GM12872 (cell line): ENCODE data around the gene C20orf173.

ENCODE experiments used
- TF ChIP-seq, protein P1 (sequence below): IDR thresholded peaks from 3 replicates; pipeline ENCODE4 v1.5.1; 2011; ENCODE audit warnings: low read depth, mild to moderate bottlenecking, low read length, moderate library complexity; ENCODE audit not compliant: insufficient read depth

C20orf173 gene

DNA sequence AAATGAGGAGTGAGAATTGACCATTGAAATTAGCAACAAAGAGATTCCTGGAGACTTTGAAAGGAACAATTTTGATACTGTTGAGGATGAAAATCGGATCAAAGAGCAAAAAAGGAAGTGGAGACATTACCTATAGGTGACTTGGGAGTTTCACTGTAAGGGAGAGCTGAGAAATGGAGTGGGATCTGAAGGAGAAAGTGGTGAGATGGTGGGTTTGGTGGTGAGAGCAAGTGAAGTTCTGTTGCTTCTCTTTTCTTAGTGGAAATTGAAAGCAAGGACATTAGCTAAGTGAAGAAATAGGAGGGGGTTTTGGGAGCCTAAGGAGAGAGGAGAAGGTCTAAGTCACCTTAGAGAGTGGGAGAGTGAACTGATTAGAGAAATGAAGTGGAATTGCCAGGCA, 16.7 kb upstream of the C20orf173 start:
- TF ChIP-seq, protein P1, sequence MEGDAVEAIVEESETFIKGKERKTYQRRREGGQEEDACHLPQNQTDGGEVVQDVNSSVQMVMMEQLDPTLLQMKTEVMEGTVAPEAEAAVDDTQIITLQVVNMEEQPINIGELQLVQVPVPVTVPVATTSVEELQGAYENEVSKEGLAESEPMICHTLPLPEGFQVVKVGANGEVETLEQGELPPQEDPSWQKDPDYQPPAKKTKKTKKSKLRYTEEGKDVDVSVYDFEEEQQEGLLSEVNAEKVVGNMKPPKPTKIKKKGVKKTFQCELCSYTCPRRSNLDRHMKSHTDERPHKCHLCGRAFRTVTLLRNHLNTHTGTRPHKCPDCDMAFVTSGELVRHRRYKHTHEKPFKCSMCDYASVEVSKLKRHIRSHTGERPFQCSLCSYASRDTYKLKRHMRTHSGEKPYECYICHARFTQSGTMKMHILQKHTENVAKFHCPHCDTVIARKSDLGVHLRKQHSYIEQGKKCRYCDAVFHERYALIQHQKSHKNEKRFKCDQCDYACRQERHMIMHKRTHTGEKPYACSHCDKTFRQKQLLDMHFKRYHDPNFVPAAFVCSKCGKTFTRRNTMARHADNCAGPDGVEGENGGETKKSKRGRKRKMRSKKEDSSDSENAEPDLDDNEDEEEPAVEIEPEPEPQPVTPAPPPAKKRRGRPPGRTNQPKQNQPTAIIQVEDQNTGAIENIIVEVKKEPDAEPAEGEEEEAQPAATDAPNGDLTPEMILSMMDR: no peak

DNA sequence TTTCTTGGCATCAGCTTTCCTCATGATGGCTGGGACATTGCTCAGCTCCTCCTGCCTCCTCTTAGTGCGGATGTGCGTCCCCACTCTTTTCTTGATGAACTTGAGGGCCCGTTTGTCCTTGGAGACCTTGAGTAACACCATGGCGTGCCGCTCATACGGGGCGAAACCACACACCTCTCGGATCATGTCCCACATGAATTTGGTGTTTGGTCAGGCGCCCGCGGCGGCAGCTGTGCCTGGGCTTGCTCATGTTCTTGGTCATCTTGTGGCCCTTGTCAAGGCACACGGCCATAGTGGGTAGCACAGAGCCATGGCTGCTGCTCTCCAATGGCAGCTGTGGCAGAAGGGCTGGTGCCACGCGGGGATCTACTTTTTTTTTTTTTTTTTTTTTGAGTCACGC, 15.0 kb upstream of the C20orf173 start:
- TF ChIP-seq, protein P1: no peak

DNA sequence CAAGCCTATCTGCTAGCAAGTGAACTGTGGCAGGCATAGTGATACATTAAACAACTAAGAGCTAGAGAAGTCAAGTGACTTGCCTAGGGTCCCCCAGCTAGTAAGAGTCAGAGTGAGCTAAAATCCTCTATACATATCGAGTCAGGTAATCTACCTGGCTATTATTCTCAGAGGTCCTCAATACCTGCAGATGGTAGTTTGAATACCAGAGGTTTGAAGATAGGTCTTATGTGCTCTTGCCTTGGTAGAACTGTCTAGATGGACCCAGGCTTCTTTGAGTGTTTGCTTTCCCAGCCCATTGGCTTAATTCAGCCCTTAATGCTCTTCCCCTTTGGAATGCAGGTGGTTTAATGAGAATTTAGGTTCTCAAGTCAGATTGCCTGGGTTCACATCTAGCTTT, 13.5 kb upstream of the C20orf173 start:
- TF ChIP-seq, protein P1: no peak

DNA sequence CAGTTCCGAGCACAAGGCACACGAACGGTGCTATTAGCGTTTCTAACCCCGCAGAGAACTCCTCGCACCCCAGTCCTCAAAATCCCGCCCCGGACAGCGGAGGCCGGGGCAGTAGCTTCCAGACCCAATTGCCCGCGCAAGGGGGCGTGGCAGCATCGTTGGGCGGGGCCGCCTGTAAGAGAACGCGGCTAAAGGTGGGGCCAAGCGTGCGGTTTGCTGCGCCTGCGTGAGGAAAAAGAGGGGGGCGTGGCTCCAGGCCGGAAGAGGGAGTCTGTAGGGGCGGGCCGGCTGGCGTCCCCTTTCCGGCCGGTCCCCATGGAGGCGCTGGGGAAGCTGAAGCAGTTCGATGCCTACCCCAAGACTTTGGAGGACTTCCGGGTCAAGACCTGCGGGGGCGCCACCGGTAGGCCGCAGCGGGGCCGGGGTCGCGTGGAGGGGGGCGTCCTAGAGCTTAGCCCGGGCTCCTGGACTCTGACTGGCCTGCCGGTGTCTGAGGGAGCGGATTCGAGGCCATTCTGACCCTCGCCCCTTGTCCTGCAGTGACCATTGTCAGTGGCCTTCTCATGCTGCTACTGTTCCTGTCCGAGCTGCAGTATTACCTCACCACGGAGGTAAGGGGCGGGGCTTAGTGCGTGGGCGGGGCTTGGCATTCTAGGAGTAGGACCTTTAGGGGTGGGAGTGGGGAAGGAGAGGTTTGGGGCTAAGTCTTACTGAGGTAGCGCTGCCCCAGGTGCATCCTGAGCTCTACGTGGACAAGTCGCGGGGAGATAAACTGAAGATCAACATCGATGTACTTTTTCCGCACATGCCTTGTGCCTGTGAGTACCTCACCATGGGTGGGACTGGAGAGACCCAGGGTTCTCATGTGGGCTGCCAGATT, 12.6 kb upstream of the C20orf173 start, which contains the start of gene ERGIC3:
ERGIC3 (plus strand) TSS at position 296 of the 880 bp plus-strand sequence; CDS start at position 316, 20 bp downstream.
- TF ChIP-seq, protein P1: no peak

DNA sequence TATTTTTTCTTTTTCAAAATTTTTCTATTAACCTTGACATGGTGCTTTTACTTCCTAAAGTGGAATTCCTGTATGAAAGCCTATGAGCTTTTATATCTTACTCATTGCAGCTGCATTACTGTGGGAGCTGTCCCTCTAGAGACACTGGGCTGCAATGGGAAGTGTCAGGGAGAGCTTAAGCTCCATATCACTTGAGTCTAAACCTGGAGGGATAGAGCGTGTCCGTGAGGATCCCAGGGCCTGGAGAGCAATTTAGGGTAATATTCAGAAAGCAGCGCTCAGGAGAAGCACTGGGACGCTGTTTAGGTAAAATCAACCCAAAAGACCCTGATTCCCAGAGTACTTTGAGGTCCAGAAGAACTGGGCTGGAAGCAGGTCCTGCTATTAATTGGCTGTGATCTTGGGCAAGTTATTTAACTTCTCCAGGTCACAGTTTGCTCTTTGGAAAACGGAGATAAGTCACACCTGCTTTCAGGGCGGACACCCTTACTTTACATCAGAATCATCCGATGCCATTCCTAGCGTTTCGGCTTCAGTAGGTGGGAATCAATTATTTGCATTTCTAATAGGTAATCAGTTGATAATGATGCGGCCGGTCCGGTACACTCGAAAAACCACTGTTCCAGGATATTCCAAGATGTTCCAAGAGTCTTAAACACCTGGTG, 11.8 kb upstream of the C20orf173 start:
- TF ChIP-seq, protein P1: no peak

DNA sequence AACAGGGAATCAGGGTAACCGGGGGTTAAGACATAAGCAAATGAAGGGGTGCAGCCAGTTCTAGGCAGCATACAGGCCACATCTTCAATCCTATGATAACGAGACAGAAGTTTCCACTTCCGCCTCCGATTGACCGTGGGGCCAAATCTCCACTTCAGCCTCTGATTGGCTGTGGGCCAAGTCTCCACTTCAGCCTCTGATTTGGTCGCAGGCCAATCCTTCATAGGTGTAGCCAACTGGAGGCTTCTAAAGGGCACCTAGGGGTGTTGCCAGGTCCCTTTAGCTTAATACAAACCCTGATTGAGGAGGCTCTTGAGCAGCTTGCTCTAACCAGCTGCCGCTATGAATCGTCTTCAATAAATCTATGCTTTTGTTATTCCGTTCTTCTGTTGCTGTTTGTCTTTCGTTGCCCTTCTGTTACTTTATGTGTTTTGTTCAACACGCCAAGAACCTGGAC, 10.3 kb upstream of the C20orf173 start:
- TF ChIP-seq, protein P1: no peak

DNA sequence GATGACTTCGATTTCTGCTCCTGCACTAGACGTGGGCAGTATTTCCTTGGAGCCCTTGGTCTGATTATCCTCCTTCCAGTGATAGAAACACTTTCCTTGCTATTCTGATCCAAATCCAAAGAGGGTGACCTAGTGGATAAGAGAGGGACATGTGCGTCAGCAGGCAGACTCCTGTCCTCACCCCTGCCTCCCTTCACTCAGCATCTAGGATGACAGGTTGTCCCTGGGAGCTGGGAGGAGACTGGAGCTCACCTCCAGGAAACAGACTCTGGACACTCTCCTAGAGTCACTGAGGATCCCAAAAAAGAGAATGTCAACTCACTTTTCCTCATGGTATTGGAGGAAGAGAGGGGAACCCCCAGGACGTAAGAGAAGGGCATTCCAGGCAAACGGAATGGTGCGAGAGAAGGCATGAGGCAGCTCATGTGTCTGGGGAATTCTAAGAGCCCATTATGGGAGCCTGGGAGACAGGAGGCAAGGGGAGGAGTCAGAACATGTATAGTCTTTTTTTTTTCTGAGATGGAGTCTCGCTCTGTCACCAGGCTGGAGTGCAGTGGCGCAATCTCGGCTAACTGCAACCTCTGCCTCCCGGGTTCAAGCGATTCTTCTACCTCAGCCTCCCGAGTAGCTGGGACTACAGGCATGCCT, 2.2 kb downstream of the C20orf173 start:
- TF ChIP-seq, protein P1: no peak
